ENCODE data around the gene SNRNP35. TPM values are rescaled to one million over a fixed set of nuclear protein-coding genes. Genes with fewer than 3 reads are reported as not detected.

The SNRNP35 gene
- total RNA-seq, 2 donors from 2014 or later, result 12.9 to 16.9 TPM

- H3K9me3 ChIP-seq, result no peaks in the 10 kb centered on the region
- intact Hi-C loops (cut with DNase I), result no loop called here
- H3K27ac ChIP-seq, result no peak overlapping the region
- no peak overlapping the region for H3K4me3 ChIP-seq
- DNase-seq, result no peak
- H3K36me3 ChIP-seq (replicated peaks in 1 of 2; ENCODE audit: insufficient read depth in 1 of 2, low read depth in 2 of 2), result no peaks in the 10 kb centered on the region
- no peaks in the 10 kb centered on the region for H3K4me1 ChIP-seq
- 89% methylated on average over 13 to 18 of the region's 18 CpGs for WGBS, 2 donors
- TF ChIP-seq CTCF (IDR thresholded peaks at IDR 0.05) (no peak), POLR2A (IDR thresholded peaks at IDR 0.05) (no peak)
- no peaks in the 10 kb centered on the region for H3K27me3 ChIP-seq
- ATAC-seq, result no peak
Measured at GRCh38 chr12:123494124-123494851, 36.3 kb downstream of the SNRNP35 start.

GRCh38 chr12:123497065-123497464, 39.1 kb downstream of the SNRNP35 start:
- TF ChIP-seq POLR2A (IDR thresholded peaks at IDR 0.05) (no peak), CTCF (IDR thresholded peaks at IDR 0.05) (no peak)
- DNase-seq (no peak), ATAC-seq (no peak)
- no peaks in the 10 kb centered on the region for H3K9me3 ChIP-seq
- H3K4me3 ChIP-seq, result no peak overlapping the region
- no peak overlapping the region for H3K27ac ChIP-seq
- H3K4me1 ChIP-seq, result no peaks in the 10 kb centered on the region
- no peaks in the 10 kb centered on the region for H3K36me3 ChIP-seq (replicated peaks in 1 of 2; ENCODE audit: insufficient read depth in 1 of 2, low read depth in 2 of 2)
- 95 to 100% methylated on average over 2 to 7 of the region's 7 CpGs for WGBS, 2 donors
- H3K27me3 ChIP-seq, result no peaks in the 10 kb centered on the region
- intact Hi-C loops (cut with DNase I), result no loop called here

GRCh38 chr12:123498126-123498825, 40.3 kb downstream of the SNRNP35 start:
- no peaks in the 10 kb centered on the region for H3K36me3 ChIP-seq (replicated peaks in 1 of 2; ENCODE audit: insufficient read depth in 1 of 2, low read depth in 2 of 2)
- H3K4me3 ChIP-seq, result no peak overlapping the region
- DNase-seq, result no peak
- no peaks in the 10 kb centered on the region for H3K4me1 ChIP-seq
- H3K27me3 ChIP-seq, result no peaks in the 10 kb centered on the region
- intact Hi-C loops (cut with DNase I), result no loop called here
- no peak for ATAC-seq
- TF ChIP-seq POLR2A (IDR thresholded peaks at IDR 0.05), result no peak
- TF ChIP-seq CTCF (IDR thresholded peaks at IDR 0.05), result no peak
- no peak overlapping the region for H3K27ac ChIP-seq
- WGBS, 2 donors, result 90 to 98% methylated on average over 13 of the region's 13 CpGs
- no peaks in the 10 kb centered on the region for H3K9me3 ChIP-seq

- Histone ChIP-seq H3K4me3 (no peak overlapping the region), H3K9me3 (no peaks in the 10 kb centered on the region), H3K27ac (no peak overlapping the region), H3K4me1 (no peaks in the 10 kb centered on the region), H3K27me3 (no peaks in the 10 kb centered on the region), H3K36me3 (replicated peaks in 1 of 2; ENCODE audit: insufficient read depth in 1 of 2, low read depth in 2 of 2) (no peaks in the 10 kb centered on the region)
- intact Hi-C loops (cut with DNase I), result no loop called here
- 88 to 91% methylated on average over 16 of the region's 16 CpGs for WGBS, 2 donors
- DNase-seq (no peak), ATAC-seq (no peak)
- TF ChIP-seq CTCF (IDR thresholded peaks at IDR 0.05), result no peak
- TF ChIP-seq POLR2A (IDR thresholded peaks at IDR 0.05), result no peak
Measured at GRCh38 chr12:123499332-123499731, 41.4 kb downstream of the SNRNP35 start.

All from body of pancreas (tissue), 4 donors.